WTC11 (cell line): Measurements from ENCODE around the gene PAWR. TPM values are rescaled to one million over a fixed set of nuclear protein-coding genes. Genes with fewer than 3 reads are reported as not detected.

Experiments used
- ATAC-seq: fragments of 200-7000 bp; cut with Tn5 transposase; 2 replicates; pipeline ENCODE4 v1.10.0; 2021; ENCODE audit warnings: mild to moderate bottlenecking, moderate library complexity
- CTCF ChIA-PET: fragments of 300-600 bp; sonication (Branson Sonifier 250); formaldehyde crosslinking; loops from one replicate; lab custom pipeline; 2021; ENCODE audit warnings: antibody characterized with exemption; lab: Charles Lee
- POLR2A ChIA-PET: fragments of 350-600 bp; sonication (Branson Sonifier 250); formaldehyde crosslinking; loops from one replicate; lab custom pipeline; 2021; ENCODE audit warnings: antibody characterized with exemption; lab: Charles Lee
- DNase-seq: peaks from one replicate; pipeline ENCODE4 v3.0.0; 2021; ENCODE audit warnings: low spot score
- H3K27ac Mint-ChIP-seq: 2 replicates; pipeline ENCODE4 v1.8.0; 2021; ENCODE audit warnings: mixed read lengths
- H3K27me3 Mint-ChIP-seq: 2 replicates; pipeline ENCODE4 v1.8.0; 2021; ENCODE audit warnings: low read depth, mild to moderate bottlenecking, moderate library complexity, mixed read lengths
- H3K36me3 Mint-ChIP-seq: 2 replicates; pipeline ENCODE4 v1.8.0; 2021; ENCODE audit warnings: mixed read lengths
- H3K4me1 Mint-ChIP-seq: 2 replicates; pipeline ENCODE4 v1.8.0; 2022; ENCODE audit warnings: mixed read lengths
- H3K4me3 Mint-ChIP-seq: 2 replicates; pipeline ENCODE4 v1.8.0; 2021; ENCODE audit warnings: mild to moderate bottlenecking, moderate library complexity, mixed read lengths
- H3K9me3 Mint-ChIP-seq: 2 replicates; pipeline ENCODE4 v1.8.0; 2021; ENCODE audit warnings: mixed read lengths
- AFF4 ChIP-seq: sonication (generic); formaldehyde crosslinking; IDR thresholded peaks from 2 replicates; pipeline ENCODE4 v1.8.1; 2023; ENCODE audit warnings: mild to moderate bottlenecking, missing genetic modification reagents, borderline replicate concordance
- AR ChIP-seq: fragments of 250-450 bp; sonication (Bioruptor Pico); IDR thresholded peaks from 2 replicates; pipeline ENCODE4 v1.9.0; 2021; ENCODE audit warnings: mild to moderate bottlenecking
- ARID4B ChIP-seq: sonication (generic); formaldehyde crosslinking; IDR thresholded peaks from 2 replicates; pipeline ENCODE4 v1.8.0; 2023; ENCODE audit warnings: missing genetic modification reagents, mild to moderate bottlenecking, borderline replicate concordance
- ATF6 ChIP-seq: sonication (generic); formaldehyde crosslinking; IDR thresholded peaks from 2 replicates; pipeline ENCODE4 v1.8.1; 2023; ENCODE audit warnings: mild to moderate bottlenecking, missing genetic modification reagents
- E2F4 ChIP-seq: sonication (generic); formaldehyde crosslinking; IDR thresholded peaks from 2 replicates; pipeline ENCODE4 v1.8.1; 2022; ENCODE audit warnings: low read depth, mild to moderate bottlenecking, moderate library complexity, missing genetic modification reagents, borderline replicate concordance
- ESRRA ChIP-seq: sonication (generic); formaldehyde crosslinking; IDR thresholded peaks from 2 replicates; pipeline ENCODE4 v1.8.1; 2022; ENCODE audit warnings: mild to moderate bottlenecking, missing genetic modification reagents, borderline replicate concordance
- FOXJ3 ChIP-seq: sonication (generic); formaldehyde crosslinking; IDR thresholded peaks from 2 replicates; pipeline ENCODE4 v1.9.0; 2021; ENCODE audit warnings: missing genetic modification reagents, mild to moderate bottlenecking, borderline replicate concordance
- FOXP1 ChIP-seq: sonication (generic); formaldehyde crosslinking; IDR thresholded peaks from 2 replicates; pipeline ENCODE4 v1.8.0; 2022; ENCODE audit warnings: missing genetic modification reagents, mild to moderate bottlenecking, moderate library complexity, borderline replicate concordance
- IRF1 ChIP-seq: sonication (generic); formaldehyde crosslinking; IDR thresholded peaks from 2 replicates; pipeline ENCODE4 v1.8.0; 2023; ENCODE audit warnings: missing genetic modification reagents
- JAZF1 ChIP-seq: fragments of 250-450 bp; sonication (Bioruptor Pico); IDR thresholded peaks from 2 replicates; pipeline ENCODE4 v1.9.0; 2021; ENCODE audit warnings: moderate library complexity, mild to moderate bottlenecking, inconsistent platforms
- NFYB ChIP-seq: sonication (generic); formaldehyde crosslinking; conservative IDR thresholded peaks from 2 replicates; pipeline ENCODE4 v1.8.0; 2022; ENCODE audit warnings: low read depth, missing genetic modification reagents
- NR3C1 ChIP-seq: sonication (generic); formaldehyde crosslinking; conservative IDR thresholded peaks from 2 replicates; pipeline ENCODE4 v1.8.1; 2023; ENCODE audit warnings: low read depth, mild to moderate bottlenecking, missing genetic modification reagents
- RELA ChIP-seq: sonication (generic); formaldehyde crosslinking; IDR thresholded peaks from 2 replicates; pipeline ENCODE4 v1.8.1; 2022; ENCODE audit warnings: missing genetic modification reagents, mild to moderate bottlenecking, borderline replicate concordance
- ZBTB21 ChIP-seq: sonication (generic); formaldehyde crosslinking; IDR thresholded peaks from 2 replicates; pipeline ENCODE4 v1.8.1; 2023; ENCODE audit warnings: mild to moderate bottlenecking, missing genetic modification reagents, borderline replicate concordance
- ZNF138 ChIP-seq: sonication (generic); formaldehyde crosslinking; conservative IDR thresholded peaks from 2 replicates; pipeline ENCODE4 v1.8.1; 2022; ENCODE audit warnings: mild to moderate bottlenecking, moderate library complexity, missing genetic modification reagents
- ZNF232 ChIP-seq: sonication (generic); formaldehyde crosslinking; IDR thresholded peaks from 2 replicates; pipeline ENCODE4 v1.8.0; 2022; ENCODE audit warnings: mild to moderate bottlenecking, missing genetic modification reagents
- ZNF423 ChIP-seq: fragments of 250-450 bp; sonication (Bioruptor Pico); IDR thresholded peaks from 2 replicates; pipeline ENCODE4 v2.1.2; 2022; ENCODE audit warnings: mild to moderate bottlenecking, moderate library complexity
- ZNF671 ChIP-seq: fragments of 250-450 bp; sonication (Bioruptor Pico); IDR thresholded peaks from 2 replicates; pipeline ENCODE4 v1.8.0; 2021; ENCODE audit warnings: mild to moderate bottlenecking
- total RNA-seq: library from RNA; stranded (reverse); gene quantifications from 3 replicates; pipeline ENCODE4 v1.2.3, GENCODE V29; 2021

The PAWR gene
- total RNA-seq, 1 experiment from 2014 or later, result 397 TPM

GRCh38 chr12:79689061-79689476 is 1.7 kb downstream of the PAWR start (continued):
- TF ChIP-seq AFF4 (CRISPR knock-in tag), result no peak
- TF ChIP-seq FOXP1 (CRISPR knock-in tag), result no peak
- no peak for TF ChIP-seq ZNF232
- no peak for TF ChIP-seq ZBTB21
- TF ChIP-seq FOXJ3 (CRISPR knock-in tag), result no peak
- no peak for TF ChIP-seq RELA (CRISPR knock-in tag)
- no peak for TF ChIP-seq NFYB (CRISPR knock-in tag)
- no peak for TF ChIP-seq AR (CRISPR knock-in tag)

GRCh38 chr12:79688376-79689060 is 2.2 kb downstream of the PAWR start:
- Mint-ChIP-seq H3K27ac (peak overlapping the region; percentile 78; the same call in 1 of the 2 replicates), H3K36me3 (peaks cover 27% of the 10 kb centered on the region), H3K4me1 (peaks cover 48% of the 10 kb centered on the region), H3K27me3 (no peaks in the 10 kb centered on the region), H3K4me3 (peak overlapping the region; percentile 95), H3K9me3 (no peaks in the 10 kb centered on the region)
- ChIA-PET CTCF (no interaction called here), POLR2A (interaction anchor here (0.6 kb wide), 1 partner anchor 206 kb away, joined by 4 read pairs; no protein-coding TSS in a partner anchor)
- DNase-seq (no peak), ATAC-seq (no peak)
- no peak for TF ChIP-seq JAZF1 (CRISPR knock-in tag)
- no peak for TF ChIP-seq IRF1 (CRISPR knock-in tag)
- no peak for TF ChIP-seq ZNF138
- no peak for TF ChIP-seq ATF6
- TF ChIP-seq ESRRA (CRISPR knock-in tag), result no peak
- no peak for TF ChIP-seq ZNF423 (CRISPR knock-in tag)
- no peak for TF ChIP-seq NR3C1 (CRISPR knock-in tag)
- no peak for TF ChIP-seq ARID4B
- no peak for TF ChIP-seq FOXP1 (CRISPR knock-in tag)
- no peak for TF ChIP-seq ZNF671
- no peak for TF ChIP-seq E2F4 (CRISPR knock-in tag)
